Erythroblast (primary cell): ENCODE results near the gene FOXP1.

Source experiments
- GATA1 ChIP-seq: IDR thresholded peaks from 2 replicates; pipeline ENCODE4 v1.6.1; 2011; ENCODE audit warnings: low read depth, mild to moderate bottlenecking, control low read depth, low read length, moderate library complexity
- POLR2A ChIP-seq: IDR thresholded peaks from 2 replicates; pipeline ENCODE4 v1.6.1; 2011; ENCODE audit warnings: mild to moderate bottlenecking, low read length

DNA sequence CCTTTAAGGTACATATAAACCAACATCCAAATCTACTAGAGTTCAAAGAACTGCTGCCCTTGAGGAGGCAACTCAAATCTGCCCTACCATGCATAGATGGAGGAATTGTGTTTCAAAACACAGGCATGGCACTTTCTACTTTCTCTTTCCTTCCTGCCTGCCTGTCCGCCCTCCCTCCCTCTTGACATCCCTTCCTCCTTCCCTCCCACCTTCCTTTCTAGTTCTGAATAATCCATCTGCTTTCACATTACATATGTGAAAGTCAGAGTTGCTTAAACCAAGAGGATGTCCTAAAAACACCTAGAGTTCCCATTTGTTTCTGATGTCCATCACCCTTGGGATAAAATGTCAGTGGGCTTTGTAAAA is 537.6 kb downstream of the FOXP1 start:
- no peak for TF ChIP-seq POLR2A
- TF ChIP-seq GATA1: no peak
